Trophoblast cell (in vitro differentiated cells and primary cell): Measurements from ENCODE around the gene YIPF1.
A peak's percentile ranks its signal among the peaks of the same experiment; 100 is the strongest.

Source experiments
- DNase-seq, 2 donors: peaks; one replicate each; pipeline ENCODE4 v3.0.0-alpha.2; 2016
- H2AFZ ChIP-seq: 2 replicates; pipeline ENCODE4 v1.6.1; 2013; ENCODE audit warnings: low read length, moderate library complexity, mild to moderate bottlenecking; ENCODE audit not compliant: insufficient read depth, poor library complexity
- H2AK5ac ChIP-seq: 2 replicates; pipeline ENCODE4 v1.6.1; 2013; ENCODE audit warnings: mild to moderate bottlenecking, low read length
- H2BK120ac ChIP-seq: 2 replicates; pipeline ENCODE4 v1.6.1; 2013; ENCODE audit warnings: low read length, mild to moderate bottlenecking, moderate library complexity; ENCODE audit not compliant: insufficient read depth, poor library complexity
- H2BK12ac ChIP-seq: 2 replicates; pipeline ENCODE4 v1.6.1; 2013; ENCODE audit warnings: mild to moderate bottlenecking, low read length, moderate library complexity
- H2BK5ac ChIP-seq: 2 replicates; pipeline ENCODE4 v1.6.1; 2013; ENCODE audit warnings: low read length, low read depth, moderate library complexity, mild to moderate bottlenecking; ENCODE audit not compliant: poor library complexity
- H3K14ac ChIP-seq: 2 replicates; pipeline ENCODE4 v1.6.1; 2013; ENCODE audit warnings: mild to moderate bottlenecking, low read length
- H3K18ac ChIP-seq: 2 replicates; pipeline ENCODE4 v1.6.1; 2013; ENCODE audit warnings: mild to moderate bottlenecking, low read length
- H3K23ac ChIP-seq: 2 replicates; pipeline ENCODE4 v1.6.1; 2013; ENCODE audit warnings: low read length
- H3K27ac ChIP-seq: 2 replicates; pipeline ENCODE4 v1.5.1; 2013; ENCODE audit warnings: low read depth, mild to moderate bottlenecking, inconsistent platforms, low read length, moderate library complexity
- H3K27me3 ChIP-seq: 2 replicates; pipeline ENCODE4 v1.6.1; 2013; ENCODE audit warnings: inconsistent platforms, mild to moderate bottlenecking, low read length, moderate library complexity; ENCODE audit not compliant: insufficient read depth
- H3K36me3 ChIP-seq, 2 experiments: 1 replicate in 1 of 2; 2 replicates in 1 of 2; pipeline ENCODE4 v1.6.1; 2013; ENCODE audit warnings: low read length in 2 of 2, mild to moderate bottlenecking in 2 of 2, moderate library complexity in 1 of 2; ENCODE audit not compliant: insufficient read depth in 2 of 2, control insufficient read depth in 1 of 2
- H3K4ac ChIP-seq: 2 replicates; pipeline ENCODE4 v1.6.1; 2013; ENCODE audit warnings: low read depth, mild to moderate bottlenecking, low read length, moderate library complexity
- H3K4me1 ChIP-seq, 2 experiments: 1 replicate in 1 of 2; 2 replicates in 1 of 2; pipeline ENCODE4 v1.6.1; 2013; ENCODE audit warnings: low read length in 2 of 2, mild to moderate bottlenecking in 2 of 2, moderate library complexity in 1 of 2; ENCODE audit not compliant: insufficient read depth in 2 of 2, control insufficient read depth in 1 of 2
- H3K4me2 ChIP-seq: 2 replicates; pipeline ENCODE4 v1.6.1; 2013; ENCODE audit warnings: inconsistent platforms, mild to moderate bottlenecking, low read length, moderate library complexity
- H3K4me3 ChIP-seq: 2 replicates; pipeline ENCODE4 v1.5.1; 2013; ENCODE audit warnings: mild to moderate bottlenecking, low read depth, low read length, inconsistent platforms
- H3K79me1 ChIP-seq: one replicate; pipeline ENCODE4 v1.6.1; 2013; ENCODE audit warnings: low read length
- H3K79me2 ChIP-seq: 2 replicates; pipeline ENCODE4 v1.6.1; 2013; ENCODE audit warnings: low read length, mild to moderate bottlenecking; ENCODE audit not compliant: control insufficient read depth, insufficient read depth, poor library complexity
- H3K9ac ChIP-seq: 2 replicates; pipeline ENCODE4 v1.6.1; 2013; ENCODE audit warnings: mild to moderate bottlenecking, low read length
- H3K9me3 ChIP-seq: 2 replicates; pipeline ENCODE4 v1.6.1; 2013; ENCODE audit warnings: low read depth, mild to moderate bottlenecking, control low read depth, inconsistent platforms, low read length; ENCODE audit not compliant: insufficient read depth
- H4K12ac ChIP-seq: 2 replicates; pipeline ENCODE4 v1.6.1; 2013; ENCODE audit warnings: low read depth, mild to moderate bottlenecking, low read length, moderate library complexity
- H4K8ac ChIP-seq: 2 replicates; pipeline ENCODE4 v1.6.1; 2013; ENCODE audit warnings: low read depth, mild to moderate bottlenecking, low read length, moderate library complexity
- H4K91ac ChIP-seq: one replicate; pipeline ENCODE4 v1.6.1; 2013; ENCODE audit warnings: low read depth, mild to moderate bottlenecking, low read length, moderate library complexity
- whole genome bisulfite sequencing: extraction: QIAGEN DNeasy Blood & Tissue Kit; methylation state at CpG from one replicate; pipeline ENCODE4 v1.1.7; 2013; ENCODE audit warnings: missing lambda C conversion rate; ENCODE audit not compliant: insufficient read length, insufficient coverage; ENCODE audit errors: extremely low coverage; 5-methylcytosine and 5-hydroxymethylcytosine counted together

The YIPF1 gene

GRCh38 chr1:53899708-53900107 is 10.1 kb upstream of the YIPF1 start:
- no peak for DNase-seq
- no peak overlapping the region for H2BK12ac ChIP-seq
- H3K4me2 ChIP-seq = no peak overlapping the region
- no peak overlapping the region for H2AFZ ChIP-seq
- H3K27ac ChIP-seq = no peak overlapping the region
- H3K9me3 ChIP-seq = no peaks in the 10 kb centered on the region
- H3K36me3 ChIP-seq = no peaks in the 10 kb centered on the region
- H3K23ac ChIP-seq = no peak overlapping the region
- no peak overlapping the region for H3K4ac ChIP-seq
- peaks cover 0 to 7% of the 10 kb centered on the region in 2 experiments for H3K4me1 ChIP-seq
- no peaks in the 10 kb centered on the region for H3K79me1 ChIP-seq
- no peak overlapping the region for H3K9ac ChIP-seq
- H4K91ac ChIP-seq = no peak overlapping the region
- WGBS = no CpG with 5 or more reads among the region's 3 CpGs
- no peak overlapping the region for H3K18ac ChIP-seq
- H2BK120ac ChIP-seq = no peak overlapping the region
- no peaks in the 10 kb centered on the region for H3K27me3 ChIP-seq
- H3K4me3 ChIP-seq = no peak overlapping the region
- H2BK5ac ChIP-seq = no peak overlapping the region
- H3K79me2 ChIP-seq = no peaks in the 10 kb centered on the region
- no peak overlapping the region for H2AK5ac ChIP-seq
- no peak overlapping the region for H4K8ac ChIP-seq
- no peak overlapping the region for H3K14ac ChIP-seq
- H4K12ac ChIP-seq = no peak overlapping the region

- H3K14ac ChIP-seq = no peak overlapping the region
- WGBS = no CpG with 5 or more reads among the region's 2 CpGs
- H2BK5ac ChIP-seq = no peak overlapping the region
Observed at GRCh38 chr1:53899206-53899628, 9.6 kb upstream of the YIPF1 start.

GRCh38 chr1:53896635-53897229 is 7.1 kb upstream of the YIPF1 start:
- H3K27ac ChIP-seq = no peak overlapping the region
- H2BK12ac ChIP-seq = no peak overlapping the region
- no peak overlapping the region for H2AFZ ChIP-seq
- no peak overlapping the region for H3K4me3 ChIP-seq
- no peak overlapping the region for H3K14ac ChIP-seq
- no peak overlapping the region for H3K23ac ChIP-seq
- no peak overlapping the region for H3K4me2 ChIP-seq
- no peak overlapping the region for H3K9ac ChIP-seq
- H3K4me1 ChIP-seq = peaks cover 0 to 5% of the 10 kb centered on the region in 2 experiments
- no peak overlapping the region for H3K4ac ChIP-seq
- no peak overlapping the region for H4K91ac ChIP-seq
- no peaks in the 10 kb centered on the region for H3K79me2 ChIP-seq
- H4K8ac ChIP-seq = no peak overlapping the region
- no peak overlapping the region for H2BK5ac ChIP-seq
- no peaks in the 10 kb centered on the region for H3K79me1 ChIP-seq
- no peaks in the 10 kb centered on the region for H3K9me3 ChIP-seq
- DNase-seq = peak in 1 of 2 donors; percentile 9
- WGBS = no CpG with 5 or more reads among the region's 2 CpGs
- no peaks in the 10 kb centered on the region for H3K27me3 ChIP-seq
- no peak overlapping the region for H4K12ac ChIP-seq
- no peaks in the 10 kb centered on the region for H3K36me3 ChIP-seq
- H3K18ac ChIP-seq = no peak overlapping the region
- H2AK5ac ChIP-seq = no peak overlapping the region
- H2BK120ac ChIP-seq = no peak overlapping the region

More at GRCh38 chr1:53899206-53899628, 9.6 kb upstream of the YIPF1 start:
- H3K79me2 ChIP-seq = no peaks in the 10 kb centered on the region
- H3K4me2 ChIP-seq = no peak overlapping the region
- H3K9me3 ChIP-seq = no peaks in the 10 kb centered on the region
- H3K23ac ChIP-seq = no peak overlapping the region
- H2AK5ac ChIP-seq = no peak overlapping the region
- no peak overlapping the region for H4K91ac ChIP-seq
- no peak overlapping the region for H2AFZ ChIP-seq
- H2BK120ac ChIP-seq = no peak overlapping the region
- peaks cover 0 to 7% of the 10 kb centered on the region in 2 experiments for H3K4me1 ChIP-seq
- H3K4me3 ChIP-seq = no peak overlapping the region
- H3K79me1 ChIP-seq = no peaks in the 10 kb centered on the region
- no peak overlapping the region for H3K4ac ChIP-seq
- no peak for DNase-seq
- H4K8ac ChIP-seq = no peak overlapping the region
- no peaks in the 10 kb centered on the region for H3K27me3 ChIP-seq
- H4K12ac ChIP-seq = no peak overlapping the region
- H3K36me3 ChIP-seq = no peaks in the 10 kb centered on the region
- no peak overlapping the region for H2BK12ac ChIP-seq
- no peak overlapping the region for H3K9ac ChIP-seq
- H3K18ac ChIP-seq = no peak overlapping the region
- no peak overlapping the region for H3K27ac ChIP-seq

GRCh38 chr1:53895421-53895820 is 5.8 kb upstream of the YIPF1 start:
- Histone ChIP-seq H3K4me3 (no peak overlapping the region), H4K91ac (no peak overlapping the region), H2BK120ac (no peak overlapping the region), H3K9me3 (no peaks in the 10 kb centered on the region), H3K27ac (no peak overlapping the region), H3K36me3 (no peaks in the 10 kb centered on the region), H3K9ac (no peak overlapping the region), H4K8ac (no peak overlapping the region), H3K14ac (no peak overlapping the region), H3K79me1 (no peaks in the 10 kb centered on the region), H3K4me2 (no peak overlapping the region), H3K4ac (no peak overlapping the region), H2AFZ (no peak overlapping the region), H2AK5ac (no peak overlapping the region), H3K23ac (no peak overlapping the region), H3K27me3 (no peaks in the 10 kb centered on the region), H3K79me2 (no peaks in the 10 kb centered on the region), H3K4me1 (peaks cover 0 to 5% of the 10 kb centered on the region in 2 experiments), H2BK5ac (no peak overlapping the region), H3K18ac (no peak overlapping the region), H4K12ac (no peak overlapping the region), H2BK12ac (no peak overlapping the region)
- no peak for DNase-seq
- no CpG with 5 or more reads among the region's 6 CpGs for WGBS
